HEK293T (cell line): Measurements from ENCODE around the gene PDE6G.
A peak's percentile ranks its signal among the peaks of the same experiment; 100 is the strongest.

Experiments
- ARNT ChIP-seq: fragments of 450-650 bp; IDR thresholded peaks from 2 replicates; pipeline ENCODE4 v1.6.1; 2017; ENCODE audit warnings: mild to moderate bottlenecking
- ELF4 ChIP-seq: fragments of 450-650 bp; IDR thresholded peaks from 2 replicates; pipeline ENCODE4 v1.6.1; 2017; ENCODE audit warnings: antibody characterized with exemption
- FOXM1 ChIP-seq: fragments of 450-650 bp; IDR thresholded peaks from 2 replicates; pipeline ENCODE4 v1.6.1; 2017; ENCODE audit warnings: mild to moderate bottlenecking, borderline replicate concordance
- SP1 ChIP-seq: fragments of 450-650 bp; IDR thresholded peaks from 2 replicates; pipeline ENCODE4 v1.6.1; 2017

GRCh38 chr17:81666342-81667191 lies 10.2 kb upstream of the PDE6G start, which contains the start of the genes CCDC137 and OXLD1:
- no peak for TF ChIP-seq FOXM1
- TF ChIP-seq SP1, result no peak
- TF ChIP-seq ARNT, result no peak
- peak; percentile 100 for TF ChIP-seq ELF4
